Vagina (tissue), 2 donors: ENCODE measurements around the gene WNT9A. TPM values are rescaled to one million over a fixed set of nuclear protein-coding genes. Genes with fewer than 3 reads are reported as not detected.

Source experiments
- DNase-seq, 2 donors: peaks; one replicate each; pipeline ENCODE4 v3.0.0-alpha.2; 2017; ENCODE audit errors: extremely low spot score in 2 of 2
- H3K27ac ChIP-seq: fragments of 200-600 bp; sonication (generic); one replicate; pipeline ENCODE4 v1.5.1; 2019
- H3K27me3 ChIP-seq: fragments of 200-600 bp; sonication (generic); one replicate; pipeline ENCODE4 v1.5.1; 2019
- H3K36me3 ChIP-seq, 2 donors: fragments of 200-600 bp; sonication (generic); one replicate each; pipeline ENCODE4 v1.5.1; 2017 to 2019
- H3K4me1 ChIP-seq: fragments of 200-600 bp; sonication (generic); one replicate; pipeline ENCODE4 v1.5.1; 2019
- H3K4me3 ChIP-seq, 2 donors: fragments of 200-600 bp; sonication (generic); 1 replicate in 1 of 2; 2 replicates in 1 of 2; pipeline ENCODE4 v1.5.1; 2016 to 2019
- H3K9me3 ChIP-seq: fragments of 200-600 bp; sonication (generic); one replicate; pipeline ENCODE4 v1.5.1; 2019
- CTCF ChIP-seq, 3 experiments: fragments of 450-650 bp in 2 of 3; fragments of 200-600 bp in 1 of 3; sonication (generic) in 1 of 3; IDR thresholded peaks; one replicate each; pipeline ENCODE4 v1.5.1; 2017 to 2019; ENCODE audit warnings: antibody characterized with exemption in 3 of 3, mild to moderate bottlenecking in 2 of 3, moderate library complexity in 2 of 3
- POLR2A ChIP-seq, 2 donors: fragments of 450-650 bp; IDR thresholded peaks; one replicate each; pipeline ENCODE4 v1.6.1; 2017; ENCODE audit warnings: antibody characterized with exemption in 2 of 2, mild to moderate bottlenecking in 2 of 2, moderate library complexity in 2 of 2
- POLR2AphosphoS5 ChIP-seq, 2 donors: sonication (generic); formaldehyde crosslinking; IDR thresholded peaks; one replicate each; pipeline ENCODE4 v1.9.0; 2017; ENCODE audit warnings: antibody characterized with exemption in 2 of 2, mild to moderate bottlenecking in 2 of 2, low read depth in 1 of 2; ENCODE audit not compliant: insufficient read depth in 1 of 2
- intact Hi-C: fragments of 100-400 bp; cut with DNase I; formaldehyde crosslinking; loops from one replicate; pipeline ENCODE4 v1.15.1; 2023
- total RNA-seq: library from RNA; depleted of rRNA; stranded (reverse); fragments of >200 nt; gene quantifications from one replicate; pipeline ENCODE4 v1.2.3, GENCODE V29; 2016

WNT9A gene
- total RNA-seq, 1 donor from 2014 or later = 2.9 TPM

- intact Hi-C loops = no loop called here
- Histone ChIP-seq H3K4me3 (no peak overlapping the region), H3K36me3 (no peaks in the 10 kb centered on the region), H3K27me3 (no peaks in the 10 kb centered on the region), H3K4me1 (peaks cover 20% of the 10 kb centered on the region), H3K27ac (no peak overlapping the region), H3K9me3 (no peaks in the 10 kb centered on the region)
- no peak for DNase-seq
- TF ChIP-seq POLR2A (IDR thresholded peaks at IDR 0.05) = no peak
- no peak for TF ChIP-seq POLR2AphosphoS5 (IDR thresholded peaks at IDR 0.05; ENCODE audit: insufficient read depth in 1 of 2, low read depth in 1 of 2)
- no peak for TF ChIP-seq CTCF (IDR thresholded peaks at IDR 0.05)
Measured at GRCh38 chr1:227915564-227916553, 31.9 kb downstream of the WNT9A start.

GRCh38 chr1:227914801-227915563 lies 32.8 kb downstream of the WNT9A start:
- Histone ChIP-seq H3K36me3 (no peaks in the 10 kb centered on the region), H3K4me1 (peaks cover 20% of the 10 kb centered on the region), H3K27ac (no peak overlapping the region), H3K9me3 (no peaks in the 10 kb centered on the region), H3K4me3 (no peak overlapping the region), H3K27me3 (no peaks in the 10 kb centered on the region)
- no peak for TF ChIP-seq CTCF (IDR thresholded peaks at IDR 0.05)
- TF ChIP-seq POLR2AphosphoS5 (IDR thresholded peaks at IDR 0.05; ENCODE audit: insufficient read depth in 1 of 2, low read depth in 1 of 2) = no peak
- no peak for TF ChIP-seq POLR2A (IDR thresholded peaks at IDR 0.05)
- intact Hi-C loops = no loop called here
- no peak for DNase-seq

GRCh38 chr1:227913764-227914721 lies 33.7 kb downstream of the WNT9A start:
- Histone ChIP-seq H3K4me3 (no peak overlapping the region), H3K27me3 (no peaks in the 10 kb centered on the region), H3K36me3 (no peaks in the 10 kb centered on the region), H3K27ac (no peak overlapping the region), H3K4me1 (peaks cover 20% of the 10 kb centered on the region), H3K9me3 (no peaks in the 10 kb centered on the region)
- TF ChIP-seq POLR2A (IDR thresholded peaks at IDR 0.05) (no peak), POLR2AphosphoS5 (IDR thresholded peaks at IDR 0.05; ENCODE audit: insufficient read depth in 1 of 2, low read depth in 1 of 2) (no peak), CTCF (IDR thresholded peaks at IDR 0.05) (no peak)
- DNase-seq = no peak
- intact Hi-C loops = no loop called here

GRCh38 chr1:227913396-227913763 lies 34.4 kb downstream of the WNT9A start:
- Histone ChIP-seq H3K27me3 (no peaks in the 10 kb centered on the region), H3K4me3 (no peak overlapping the region), H3K4me1 (peaks cover 20% of the 10 kb centered on the region), H3K9me3 (no peaks in the 10 kb centered on the region), H3K36me3 (no peaks in the 10 kb centered on the region), H3K27ac (no peak overlapping the region)
- TF ChIP-seq POLR2AphosphoS5 (IDR thresholded peaks at IDR 0.05; ENCODE audit: insufficient read depth in 1 of 2, low read depth in 1 of 2) (no peak), POLR2A (IDR thresholded peaks at IDR 0.05) (no peak), CTCF (IDR thresholded peaks at IDR 0.05) (no peak)
- intact Hi-C loops = no loop called here
- no peak for DNase-seq
